GM12801 (cell line): ENCODE data around the gene NTSR2.

ENCODE experiments used
- TF ChIP-seq, protein P1 (sequence below): IDR thresholded peaks from one replicate; pipeline ENCODE4 v1.5.1; 2011; ENCODE audit warnings: control low read depth; ENCODE audit not compliant: insufficient read length; ENCODE audit errors: extremely low read depth

NTSR2 gene

DNA sequence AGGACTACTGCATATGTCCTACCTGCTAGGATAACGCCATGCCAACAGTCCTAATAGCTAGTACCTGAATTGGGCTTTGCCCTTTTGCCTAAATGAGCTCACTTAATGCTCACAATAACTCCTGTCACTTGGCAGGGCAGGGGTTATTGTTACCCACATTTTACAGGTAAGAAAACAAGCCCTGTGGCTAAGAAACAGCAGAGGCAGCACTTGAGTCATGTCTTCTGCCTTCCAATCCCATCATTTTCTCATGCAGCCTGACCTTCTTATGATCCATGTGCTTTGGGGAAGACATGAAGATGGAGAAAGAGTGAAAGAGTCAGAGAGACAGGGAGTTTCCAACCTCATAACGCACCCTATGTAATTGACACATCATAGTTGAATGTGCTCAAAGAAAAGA lies 42.9 kb upstream of the NTSR2 start:
- TF ChIP-seq, protein P1, sequence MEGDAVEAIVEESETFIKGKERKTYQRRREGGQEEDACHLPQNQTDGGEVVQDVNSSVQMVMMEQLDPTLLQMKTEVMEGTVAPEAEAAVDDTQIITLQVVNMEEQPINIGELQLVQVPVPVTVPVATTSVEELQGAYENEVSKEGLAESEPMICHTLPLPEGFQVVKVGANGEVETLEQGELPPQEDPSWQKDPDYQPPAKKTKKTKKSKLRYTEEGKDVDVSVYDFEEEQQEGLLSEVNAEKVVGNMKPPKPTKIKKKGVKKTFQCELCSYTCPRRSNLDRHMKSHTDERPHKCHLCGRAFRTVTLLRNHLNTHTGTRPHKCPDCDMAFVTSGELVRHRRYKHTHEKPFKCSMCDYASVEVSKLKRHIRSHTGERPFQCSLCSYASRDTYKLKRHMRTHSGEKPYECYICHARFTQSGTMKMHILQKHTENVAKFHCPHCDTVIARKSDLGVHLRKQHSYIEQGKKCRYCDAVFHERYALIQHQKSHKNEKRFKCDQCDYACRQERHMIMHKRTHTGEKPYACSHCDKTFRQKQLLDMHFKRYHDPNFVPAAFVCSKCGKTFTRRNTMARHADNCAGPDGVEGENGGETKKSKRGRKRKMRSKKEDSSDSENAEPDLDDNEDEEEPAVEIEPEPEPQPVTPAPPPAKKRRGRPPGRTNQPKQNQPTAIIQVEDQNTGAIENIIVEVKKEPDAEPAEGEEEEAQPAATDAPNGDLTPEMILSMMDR, result no peak

DNA sequence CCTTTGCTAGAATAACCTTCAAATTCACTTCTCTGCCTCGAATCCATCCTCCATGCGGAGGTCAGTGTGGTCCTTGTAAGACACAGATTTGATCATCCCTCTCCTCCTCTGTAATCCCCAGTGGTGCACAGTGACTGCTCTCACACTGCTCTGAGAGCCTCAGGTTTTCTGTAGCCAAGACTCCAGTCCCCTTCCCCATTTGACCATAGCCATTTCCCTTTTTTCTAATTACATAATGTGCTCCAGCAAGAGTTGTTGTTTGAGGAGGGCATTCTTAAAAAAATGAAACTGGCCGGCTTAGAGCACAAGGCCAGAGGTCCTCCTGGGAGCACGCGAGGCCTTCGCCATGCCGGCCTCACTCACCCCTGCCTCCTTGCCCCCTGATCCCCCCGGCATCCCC lies 41.8 kb upstream of the NTSR2 start:
- TF ChIP-seq, protein P1, result no peak

DNA sequence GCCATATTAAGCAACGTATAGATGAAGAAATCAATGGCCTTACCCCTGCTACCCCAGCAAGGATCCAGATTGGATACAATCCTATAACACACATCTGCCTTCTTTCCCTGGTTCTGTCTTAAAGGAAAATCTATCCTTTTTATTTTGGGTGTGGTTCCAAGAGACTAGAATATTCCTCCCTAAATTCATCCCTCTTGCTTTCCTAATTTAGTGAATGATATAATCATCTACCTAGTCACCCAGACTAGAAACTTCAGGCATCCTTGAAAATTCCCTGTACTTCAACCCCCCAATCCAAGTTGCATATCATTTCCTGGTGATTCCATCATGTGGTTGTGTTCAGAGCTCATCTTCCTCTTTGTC lies 41.3 kb upstream of the NTSR2 start:
- TF ChIP-seq, protein P1, result no peak

DNA sequence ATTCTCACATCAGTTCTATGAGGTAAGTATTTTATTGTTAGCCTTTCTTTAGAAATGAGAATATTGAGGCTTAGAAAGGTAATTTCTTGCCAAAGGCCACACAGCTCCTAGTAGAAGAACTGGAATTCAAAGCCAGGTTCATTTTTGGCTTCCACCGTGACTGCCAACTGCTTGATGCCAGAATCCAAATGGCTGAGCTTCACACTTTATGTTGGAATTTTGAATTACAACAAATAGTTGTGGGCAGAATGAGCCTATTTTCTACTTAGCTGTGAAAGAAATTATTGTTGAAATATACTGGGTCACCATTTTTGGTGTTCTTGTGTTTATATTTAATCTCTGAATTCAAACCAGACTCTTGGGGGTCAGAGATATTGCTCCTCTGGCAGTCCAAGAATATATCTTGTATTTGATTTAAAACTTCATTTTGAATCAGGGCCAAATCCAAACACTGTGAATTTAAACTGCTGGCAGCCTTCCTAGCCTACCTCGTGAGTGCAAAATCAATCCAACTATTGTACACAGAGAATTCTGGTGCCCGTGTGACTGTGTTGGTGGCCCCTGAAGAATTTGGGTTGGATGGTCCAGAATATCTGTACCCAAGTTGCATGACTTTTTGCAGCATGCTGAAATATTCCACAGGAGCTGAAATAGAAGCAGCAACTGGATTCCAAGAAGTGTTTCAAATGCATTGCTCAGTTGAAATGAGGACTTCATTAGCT lies 40.8 kb upstream of the NTSR2 start:
- TF ChIP-seq, protein P1, result no peak

DNA sequence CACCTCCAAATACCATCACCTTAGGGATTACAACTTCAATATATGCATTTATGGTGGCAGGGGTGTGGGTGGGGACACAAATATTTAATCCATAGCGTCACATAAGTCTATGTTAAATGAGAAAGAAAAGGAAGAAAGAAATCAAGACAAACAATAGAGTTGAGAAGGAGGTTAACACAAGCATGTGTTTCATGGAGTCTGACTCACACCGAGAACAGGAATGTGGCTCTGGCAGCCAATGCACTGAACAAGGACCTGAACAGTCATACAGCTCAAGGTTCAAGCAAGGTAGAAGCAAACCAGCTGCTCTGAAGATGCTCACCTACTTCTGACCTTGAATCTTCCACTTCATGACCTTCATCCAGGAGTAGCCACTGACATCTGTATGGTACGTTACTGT lies 40.2 kb upstream of the NTSR2 start:
- TF ChIP-seq, protein P1, result no peak

DNA sequence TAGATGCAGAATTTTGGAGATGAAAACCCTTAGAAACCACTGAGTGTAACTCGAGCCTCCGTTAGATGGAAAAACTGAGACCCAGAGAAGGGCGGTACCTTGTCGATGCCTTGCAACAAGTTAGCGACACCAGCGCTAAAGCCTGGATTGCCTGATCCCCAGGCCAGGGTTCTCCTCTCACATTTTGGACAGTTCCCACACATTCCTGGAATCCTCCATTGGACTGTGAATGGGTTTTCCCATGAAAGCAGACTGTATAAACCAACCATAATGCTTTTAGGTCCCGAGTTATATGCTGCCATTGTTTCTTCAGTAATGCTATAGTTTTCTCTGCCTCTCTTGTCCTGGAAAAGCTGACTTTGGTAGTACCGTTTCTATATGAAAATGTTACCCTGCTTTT lies 39.3 kb upstream of the NTSR2 start:
- TF ChIP-seq, protein P1, result no peak

DNA sequence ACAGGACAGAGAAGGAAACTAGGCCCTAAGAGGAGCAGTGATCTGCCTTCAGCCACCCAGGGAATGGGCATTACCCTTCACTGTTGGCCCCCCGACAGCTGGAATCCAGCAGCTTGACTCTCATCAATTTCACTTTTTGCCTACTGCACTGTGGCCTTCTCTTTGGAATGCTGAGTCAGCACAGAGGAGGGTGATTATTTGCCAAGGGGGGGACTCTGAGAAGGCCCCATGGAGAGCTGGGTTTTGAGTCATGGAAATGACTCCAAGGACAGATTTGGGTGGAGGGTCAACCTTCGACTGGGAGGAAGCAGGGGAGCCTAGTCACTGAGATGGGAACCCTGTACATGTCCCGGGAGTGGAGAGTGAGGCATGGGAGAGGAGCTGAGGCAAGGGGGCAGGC lies 38.1 kb upstream of the NTSR2 start:
- TF ChIP-seq, protein P1, result no peak
